ENCODE results near the gene ZBTB7C.

DNA sequence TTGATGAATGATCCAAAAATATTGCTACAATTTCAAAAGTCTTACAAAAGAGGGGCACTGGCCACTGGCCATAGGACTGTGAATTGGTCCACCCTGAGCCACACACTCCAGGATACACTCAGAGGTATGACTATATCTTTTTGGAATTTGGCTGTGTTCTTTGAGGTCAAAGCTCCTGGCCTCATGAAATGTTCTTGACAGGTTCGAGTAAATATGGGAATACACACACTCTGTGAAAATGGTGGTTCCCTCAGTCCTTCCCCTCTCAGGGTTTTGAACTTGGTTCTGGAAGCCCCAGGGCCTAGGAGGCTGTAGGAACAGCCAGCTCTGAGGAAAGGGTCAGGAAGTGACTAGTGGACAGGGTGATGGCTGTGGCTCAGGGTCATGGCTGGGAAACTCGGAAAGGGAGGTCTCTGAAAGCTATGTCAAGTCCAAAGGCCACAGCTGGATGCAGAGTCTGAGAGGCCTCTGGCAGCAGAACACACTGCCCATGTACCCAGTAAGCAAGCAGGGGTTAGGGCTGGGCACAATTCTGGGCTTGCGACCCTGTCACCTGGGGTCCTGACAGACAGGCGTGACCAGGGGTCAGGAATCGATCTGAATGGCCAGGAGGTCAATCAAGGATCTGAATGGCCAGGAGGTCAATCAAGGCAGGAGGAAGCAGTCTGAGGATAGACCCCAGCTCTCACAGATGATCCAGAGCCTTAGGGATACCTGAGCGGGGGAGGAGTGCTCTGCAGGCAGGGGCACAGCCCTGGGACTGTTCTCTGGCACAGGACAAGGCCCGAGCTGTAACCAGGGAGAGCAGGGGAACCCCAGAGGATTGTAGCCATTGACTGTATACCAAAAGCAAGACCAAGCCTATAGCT is 255.3 kb downstream of the ZBTB7C start:
- TF ChIP-seq POLR2A (IDR thresholded peaks at IDR 0.05): no peak
- TF ChIP-seq, protein P1, sequence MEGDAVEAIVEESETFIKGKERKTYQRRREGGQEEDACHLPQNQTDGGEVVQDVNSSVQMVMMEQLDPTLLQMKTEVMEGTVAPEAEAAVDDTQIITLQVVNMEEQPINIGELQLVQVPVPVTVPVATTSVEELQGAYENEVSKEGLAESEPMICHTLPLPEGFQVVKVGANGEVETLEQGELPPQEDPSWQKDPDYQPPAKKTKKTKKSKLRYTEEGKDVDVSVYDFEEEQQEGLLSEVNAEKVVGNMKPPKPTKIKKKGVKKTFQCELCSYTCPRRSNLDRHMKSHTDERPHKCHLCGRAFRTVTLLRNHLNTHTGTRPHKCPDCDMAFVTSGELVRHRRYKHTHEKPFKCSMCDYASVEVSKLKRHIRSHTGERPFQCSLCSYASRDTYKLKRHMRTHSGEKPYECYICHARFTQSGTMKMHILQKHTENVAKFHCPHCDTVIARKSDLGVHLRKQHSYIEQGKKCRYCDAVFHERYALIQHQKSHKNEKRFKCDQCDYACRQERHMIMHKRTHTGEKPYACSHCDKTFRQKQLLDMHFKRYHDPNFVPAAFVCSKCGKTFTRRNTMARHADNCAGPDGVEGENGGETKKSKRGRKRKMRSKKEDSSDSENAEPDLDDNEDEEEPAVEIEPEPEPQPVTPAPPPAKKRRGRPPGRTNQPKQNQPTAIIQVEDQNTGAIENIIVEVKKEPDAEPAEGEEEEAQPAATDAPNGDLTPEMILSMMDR (IDR thresholded peaks at IDR 0.05): no peak
- no peak for TF ChIP-seq POLR2AphosphoS5 (IDR thresholded peaks at IDR 0.05)
